Measurements from ENCODE around the gene KRTAP5-6.

Gene KRTAP5-6

DNA sequence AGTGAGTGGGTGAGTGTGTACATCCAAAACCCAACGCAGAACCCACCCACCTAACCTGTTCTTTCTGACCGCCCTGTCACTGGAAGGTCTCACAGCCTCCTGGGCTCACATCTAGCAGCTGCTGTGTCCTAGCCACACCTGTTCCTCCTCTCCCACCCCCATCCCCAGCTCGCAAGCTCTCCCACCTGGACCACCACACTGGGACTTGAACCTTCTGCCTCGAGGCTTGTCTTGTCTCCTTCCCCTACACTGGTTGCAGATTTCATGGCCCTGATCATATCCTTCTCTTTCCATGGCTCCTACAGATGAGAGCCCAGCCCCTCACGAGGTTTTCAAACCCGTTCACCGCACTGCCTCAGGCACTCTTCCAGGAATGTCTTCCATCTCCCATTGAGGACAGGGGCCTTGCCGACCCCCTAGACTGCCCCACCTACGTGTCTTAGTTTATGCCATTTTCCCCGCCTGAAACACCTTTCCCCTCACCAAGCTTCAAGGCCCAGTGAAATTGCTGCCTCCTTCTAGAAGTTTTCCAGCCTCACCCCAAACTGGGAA is 46.7 kb downstream of the KRTAP5-6 start:
- no peak overlapping the region for H3K4me3 ChIP-seq (ENCODE audit: insufficient read depth, low read depth, low read length, poor library complexity, severe bottlenecking)
- peaks cover under 1% of the 10 kb centered on the region for H3K4me1 ChIP-seq (ENCODE audit: control insufficient read depth, insufficient read depth, low read length, poor library complexity, severe bottlenecking)
- no peaks in the 10 kb centered on the region for H3K27me3 ChIP-seq (replicated peaks; ENCODE audit: control insufficient read depth, insufficient read depth, low read length, poor library complexity, severe bottlenecking)
- no peak overlapping the region for H3K27ac ChIP-seq (ENCODE audit: insufficient read depth, low read length, poor library complexity, severe bottlenecking)
- no peaks in the 10 kb centered on the region for H3K9me3 ChIP-seq (ENCODE audit: control insufficient read depth, low read length)
- DNase-seq: no peak
- no peaks in the 10 kb centered on the region for H3K36me3 ChIP-seq (ENCODE audit: control insufficient read depth, insufficient read depth, low read length)

DNA sequence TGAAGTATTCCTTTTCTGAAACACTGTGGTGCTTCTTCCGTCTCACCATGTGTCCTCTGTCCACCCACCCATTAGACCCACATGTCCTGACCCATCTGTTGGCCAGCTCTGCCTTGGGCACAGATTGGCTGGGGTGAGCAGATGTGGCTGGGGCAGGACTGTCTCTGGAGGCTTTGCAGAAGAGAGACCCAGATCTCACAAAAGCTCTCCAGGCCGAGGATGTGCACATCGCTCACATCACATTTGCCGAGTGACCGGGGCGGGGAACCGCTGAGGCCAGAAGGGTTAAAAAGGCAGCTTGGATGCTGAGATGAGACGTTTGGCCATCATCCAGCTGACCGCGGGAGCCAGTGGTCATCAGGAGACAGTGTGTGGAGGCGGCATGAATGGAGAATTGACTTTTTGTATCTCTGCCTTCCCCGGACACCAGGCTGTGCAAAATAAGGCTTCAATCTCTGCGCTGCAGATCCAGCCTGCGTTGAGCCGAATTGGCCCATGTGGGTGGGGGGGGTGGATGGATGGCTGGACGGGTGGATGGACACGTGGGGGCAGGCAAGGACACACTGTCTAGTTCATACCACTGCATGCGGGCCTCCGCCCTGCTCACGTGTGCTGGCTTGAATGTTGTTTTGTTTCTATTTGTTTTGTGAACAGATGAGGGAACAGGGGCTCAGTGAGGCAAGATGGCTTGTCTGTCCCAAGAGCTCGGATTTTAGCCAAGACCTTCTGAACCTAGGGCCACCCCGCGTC is 47.3 kb downstream of the KRTAP5-6 start:
- no peak for DNase-seq
- no peaks in the 10 kb centered on the region for H3K36me3 ChIP-seq (ENCODE audit: control insufficient read depth, insufficient read depth, low read length)
- no peak overlapping the region for H3K4me3 ChIP-seq (ENCODE audit: insufficient read depth, low read depth, low read length, poor library complexity, severe bottlenecking)
- H3K9me3 ChIP-seq (ENCODE audit: control insufficient read depth, low read length): no peaks in the 10 kb centered on the region
- H3K4me1 ChIP-seq (ENCODE audit: control insufficient read depth, insufficient read depth, low read length, poor library complexity, severe bottlenecking): peaks cover 4% of the 10 kb centered on the region
- no peak overlapping the region for H3K27ac ChIP-seq (ENCODE audit: insufficient read depth, low read length, poor library complexity, severe bottlenecking)
- no peaks in the 10 kb centered on the region for H3K27me3 ChIP-seq (replicated peaks; ENCODE audit: control insufficient read depth, insufficient read depth, low read length, poor library complexity, severe bottlenecking)

- Histone ChIP-seq H3K4me1 (ENCODE audit: control insufficient read depth, insufficient read depth, low read length, poor library complexity, severe bottlenecking) (peaks cover 11% of the 10 kb centered on the region), H3K36me3 (ENCODE audit: control insufficient read depth, insufficient read depth, low read length) (no peaks in the 10 kb centered on the region), H3K27me3 (replicated peaks; ENCODE audit: control insufficient read depth, insufficient read depth, low read length, poor library complexity, severe bottlenecking) (peaks cover 1% of the 10 kb centered on the region), H3K4me3 (ENCODE audit: insufficient read depth, low read depth, low read length, poor library complexity, severe bottlenecking) (no peak overlapping the region), H3K9me3 (ENCODE audit: control insufficient read depth, low read length) (no peaks in the 10 kb centered on the region), H3K27ac (ENCODE audit: insufficient read depth, low read length, poor library complexity, severe bottlenecking) (no peak overlapping the region)
- no peak for DNase-seq
These were observed 48.1 kb downstream of the KRTAP5-6 start for GRCh38 chr11:1744891-1745700.

GRCh38 chr11:1745701-1746320 is 48.8 kb downstream of the KRTAP5-6 start:
- DNase-seq: no peak
- Histone ChIP-seq H3K27ac (ENCODE audit: insufficient read depth, low read length, poor library complexity, severe bottlenecking) (no peak overlapping the region), H3K4me3 (ENCODE audit: insufficient read depth, low read depth, low read length, poor library complexity, severe bottlenecking) (no peak overlapping the region), H3K9me3 (ENCODE audit: control insufficient read depth, low read length) (no peaks in the 10 kb centered on the region), H3K27me3 (replicated peaks; ENCODE audit: control insufficient read depth, insufficient read depth, low read length, poor library complexity, severe bottlenecking) (peaks cover 7% of the 10 kb centered on the region), H3K36me3 (ENCODE audit: control insufficient read depth, insufficient read depth, low read length) (no peaks in the 10 kb centered on the region), H3K4me1 (ENCODE audit: control insufficient read depth, insufficient read depth, low read length, poor library complexity, severe bottlenecking) (peaks cover 12% of the 10 kb centered on the region)

GRCh38 chr11:1746511-1746931 is 49.5 kb downstream of the KRTAP5-6 start:
- Histone ChIP-seq H3K36me3 (ENCODE audit: control insufficient read depth, insufficient read depth, low read length) (no peaks in the 10 kb centered on the region), H3K4me3 (ENCODE audit: insufficient read depth, low read depth, low read length, poor library complexity, severe bottlenecking) (no peak overlapping the region), H3K9me3 (ENCODE audit: control insufficient read depth, low read length) (no peaks in the 10 kb centered on the region), H3K27ac (ENCODE audit: insufficient read depth, low read length, poor library complexity, severe bottlenecking) (no peak overlapping the region), H3K4me1 (ENCODE audit: control insufficient read depth, insufficient read depth, low read length, poor library complexity, severe bottlenecking) (peaks cover 12% of the 10 kb centered on the region), H3K27me3 (replicated peaks; ENCODE audit: control insufficient read depth, insufficient read depth, low read length, poor library complexity, severe bottlenecking) (peaks cover 7% of the 10 kb centered on the region)
- no peak for DNase-seq

DNA sequence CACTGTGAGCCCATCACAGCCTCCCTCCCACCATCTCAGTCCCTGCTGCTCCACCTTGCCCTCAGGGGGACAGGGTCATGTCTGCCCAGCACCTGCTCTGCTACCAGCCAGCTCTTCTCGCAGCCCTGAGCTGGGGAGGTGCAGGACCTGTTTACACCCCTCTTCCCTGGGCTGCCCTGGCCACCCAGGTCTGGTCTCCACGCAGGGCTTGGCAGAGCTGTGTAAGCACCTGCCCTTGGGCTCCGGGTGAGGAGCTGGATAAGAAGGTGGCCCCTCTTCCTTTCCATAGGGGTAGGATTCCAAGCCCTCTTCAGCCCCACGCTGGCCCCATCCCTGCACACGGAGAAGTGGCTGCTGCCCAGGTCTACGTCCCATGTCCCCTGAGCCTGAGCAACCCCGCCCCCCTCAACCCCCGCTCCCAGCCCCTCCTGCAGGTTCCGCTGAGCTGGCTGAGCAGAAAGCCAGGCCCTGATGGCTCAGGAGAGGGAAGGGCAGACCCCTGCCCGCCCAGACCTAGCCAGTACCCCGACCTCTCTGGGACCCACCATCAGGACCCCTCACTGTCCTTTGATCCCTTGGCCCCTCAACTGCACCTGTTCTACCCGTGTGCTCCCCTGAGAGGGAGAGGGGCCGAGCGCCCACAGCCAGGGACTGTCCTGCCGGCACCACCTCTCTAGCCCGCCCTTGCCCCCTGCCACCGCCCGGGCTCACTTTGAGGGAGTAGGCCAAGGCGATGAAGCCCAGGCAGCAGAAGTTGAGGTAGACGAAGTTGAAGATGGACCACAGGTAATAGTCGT is 50.2 kb downstream of the KRTAP5-6 start:
- no peak for DNase-seq
- Histone ChIP-seq H3K27me3 (replicated peaks; ENCODE audit: control insufficient read depth, insufficient read depth, low read length, poor library complexity, severe bottlenecking) (peaks cover 7% of the 10 kb centered on the region), H3K9me3 (ENCODE audit: control insufficient read depth, low read length) (no peaks in the 10 kb centered on the region), H3K36me3 (ENCODE audit: control insufficient read depth, insufficient read depth, low read length) (peaks cover 1% of the 10 kb centered on the region), H3K4me1 (ENCODE audit: control insufficient read depth, insufficient read depth, low read length, poor library complexity, severe bottlenecking) (peaks cover 12% of the 10 kb centered on the region), H3K4me3 (ENCODE audit: insufficient read depth, low read depth, low read length, poor library complexity, severe bottlenecking) (no peak overlapping the region), H3K27ac (ENCODE audit: insufficient read depth, low read length, poor library complexity, severe bottlenecking) (no peak overlapping the region)

Measured in effector memory CD4-positive, alpha-beta T cell (primary cell).